HUDEP-2 (cell line): Measurements from ENCODE around the gene SLC29A3.

Source experiments
- DNase-seq, 76 experiments: peaks; one replicate each; lab custom pipeline; 2025; ENCODE audit not compliant: unreplicated experiment in 76 of 76; lab: John Stamatoyannopoulos, UW

SLC29A3 gene

GRCh38 chr10:71365366-71365765, 46.3 kb downstream of the SLC29A3 start:
- no peak for DNase-seq

- no peak for DNase-seq
Measured at GRCh38 chr10:71366690-71367089, 47.6 kb downstream of the SLC29A3 start.

GRCh38 chr10:71367271-71367670, 48.2 kb downstream of the SLC29A3 start:
- DNase-seq: no peak

GRCh38 chr10:71368176-71368575, 49.1 kb downstream of the SLC29A3 start:
- no peak for DNase-seq

- peak in 3 of 76 experiments; percentile 4 to 13 (median 5) for DNase-seq
Measured at GRCh38 chr10:71368643-71369042, 49.6 kb downstream of the SLC29A3 start.

- DNase-seq: no peak
Measured at GRCh38 chr10:71369602-71370001, 50.5 kb downstream of the SLC29A3 start.

GRCh38 chr10:71370031-71370430, 51.0 kb downstream of the SLC29A3 start:
- no peak for DNase-seq

- DNase-seq: no peak
Measured at GRCh38 chr10:71371750-71372166, 52.7 kb downstream of the SLC29A3 start.

GRCh38 chr10:71372882-71373495, 53.9 kb downstream of the SLC29A3 start:
- no peak for DNase-seq

GRCh38 chr10:71374481-71375233, 55.6 kb downstream of the SLC29A3 start:
- DNase-seq: no peak

- no peak for DNase-seq
Measured at GRCh38 chr10:71375952-71376351, 56.9 kb downstream of the SLC29A3 start.

GRCh38 chr10:71378336-71379117, 59.5 kb downstream of the SLC29A3 start:
- no peak for DNase-seq

GRCh38 chr10:71379118-71379766, 60.2 kb downstream of the SLC29A3 start:
- no peak for DNase-seq

- no peak for DNase-seq
Measured at GRCh38 chr10:71380841-71381240, 61.8 kb downstream of the SLC29A3 start.

- DNase-seq: no peak
Measured at GRCh38 chr10:71381611-71382010, 62.6 kb downstream of the SLC29A3 start.

GRCh38 chr10:71382028-71382427, 63.0 kb downstream of the SLC29A3 start:
- DNase-seq: no peak

GRCh38 chr10:71382757-71383156, 63.7 kb downstream of the SLC29A3 start:
- no peak for DNase-seq

- peak in 54 of 76 experiments; percentile 3 to 67 (median 38) for DNase-seq
Measured at GRCh38 chr10:71383972-71384687, 65.1 kb downstream of the SLC29A3 start.

- DNase-seq: no peak
Measured at GRCh38 chr10:71388171-71388570, 69.1 kb downstream of the SLC29A3 start.

GRCh38 chr10:71388583-71389310, 69.7 kb downstream of the SLC29A3 start:
- no peak for DNase-seq
